Breast epithelium (tissue), 3 donors: ENCODE data around the gene DLGAP3.

Experiments
- POLR2AphosphoS5 ChIP-seq, 3 donors: sonication (generic); formaldehyde crosslinking; IDR thresholded peaks; one replicate each; pipeline ENCODE4 v1.6.1; 2017; ENCODE audit warnings: antibody characterized with exemption in 3 of 3
- TF ChIP-seq, protein P1 (sequence below), 3 donors: fragments of 450-650 bp; IDR thresholded peaks; one replicate each; pipeline ENCODE4 v1.5.1; 2016 to 2017; ENCODE audit warnings: antibody characterized with exemption in 3 of 3, mild to moderate bottlenecking in 3 of 3, moderate library complexity in 3 of 3

DNA sequence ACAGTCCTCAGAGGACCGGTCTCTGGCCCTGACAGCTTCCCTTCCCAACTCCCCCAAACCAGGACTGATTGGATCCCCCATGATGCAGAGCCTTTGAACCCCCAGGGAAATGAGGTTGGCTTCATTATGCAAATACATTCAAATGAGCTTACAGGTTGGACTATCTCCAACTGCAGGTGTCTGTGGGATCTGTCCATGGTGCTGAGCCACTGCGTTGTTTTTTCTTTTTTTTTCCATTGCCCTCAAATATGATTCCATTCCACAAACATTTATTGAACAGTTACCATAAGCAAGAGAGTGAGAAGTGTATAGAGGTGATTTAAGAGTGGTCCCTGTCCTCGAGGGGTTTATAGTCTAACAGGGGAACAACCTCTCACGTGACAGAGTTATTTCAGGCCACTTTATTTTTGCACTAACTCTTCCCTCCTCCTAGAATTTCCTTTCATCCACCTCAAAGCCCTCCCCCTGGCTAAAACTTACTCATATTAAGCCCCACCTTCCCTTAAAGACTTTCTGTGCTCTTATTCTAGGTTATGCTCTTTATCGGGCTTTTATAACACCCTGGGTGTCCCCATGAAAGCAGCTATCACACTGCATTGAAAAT lies 21.9 kb downstream of the DLGAP3 start:
- TF ChIP-seq, protein P1, sequence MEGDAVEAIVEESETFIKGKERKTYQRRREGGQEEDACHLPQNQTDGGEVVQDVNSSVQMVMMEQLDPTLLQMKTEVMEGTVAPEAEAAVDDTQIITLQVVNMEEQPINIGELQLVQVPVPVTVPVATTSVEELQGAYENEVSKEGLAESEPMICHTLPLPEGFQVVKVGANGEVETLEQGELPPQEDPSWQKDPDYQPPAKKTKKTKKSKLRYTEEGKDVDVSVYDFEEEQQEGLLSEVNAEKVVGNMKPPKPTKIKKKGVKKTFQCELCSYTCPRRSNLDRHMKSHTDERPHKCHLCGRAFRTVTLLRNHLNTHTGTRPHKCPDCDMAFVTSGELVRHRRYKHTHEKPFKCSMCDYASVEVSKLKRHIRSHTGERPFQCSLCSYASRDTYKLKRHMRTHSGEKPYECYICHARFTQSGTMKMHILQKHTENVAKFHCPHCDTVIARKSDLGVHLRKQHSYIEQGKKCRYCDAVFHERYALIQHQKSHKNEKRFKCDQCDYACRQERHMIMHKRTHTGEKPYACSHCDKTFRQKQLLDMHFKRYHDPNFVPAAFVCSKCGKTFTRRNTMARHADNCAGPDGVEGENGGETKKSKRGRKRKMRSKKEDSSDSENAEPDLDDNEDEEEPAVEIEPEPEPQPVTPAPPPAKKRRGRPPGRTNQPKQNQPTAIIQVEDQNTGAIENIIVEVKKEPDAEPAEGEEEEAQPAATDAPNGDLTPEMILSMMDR (IDR thresholded peaks at IDR 0.05) = no peak
- TF ChIP-seq POLR2AphosphoS5 (IDR thresholded peaks at IDR 0.05) = no peak
